MCF 10A (cell line): ENCODE measurements around the gene PRM1. TPM values are rescaled to one million over a fixed set of nuclear protein-coding genes. Genes with fewer than 3 reads are reported as not detected.

ENCODE experiments used
- BruUV-seq: library from RNA; stranded (reverse); fragments of 400-500 nt; replicated peaks from 2 replicates; lab custom pipeline; 2021; lab: Mats Ljungman, UMichigan
- CTCF ChIA-PET: fragments of 300-600 bp; sonication (Branson Sonifier 250); formaldehyde crosslinking; extraction: SDS; loops from one replicate; lab custom pipeline; 2021; ENCODE audit warnings: antibody characterized with exemption, inconsistent platforms; lab: Yijun Ruan, JAX
- POLR2A ChIA-PET: fragments of 300-600, 350-650 bp; sonication (Branson Sonifier 250); formaldehyde crosslinking; extraction: SDS; loops from one replicate; lab custom pipeline; 2020; ENCODE audit warnings: antibody characterized with exemption, inconsistent platforms; lab: Yijun Ruan, JAX
- DNase-seq: peaks from one replicate; pipeline ENCODE4 v3.0.0-alpha.2; 2018; ENCODE audit not compliant: unreplicated experiment
- H3K27ac Mint-ChIP-seq: one replicate; pipeline ENCODE4 v1.8.0; 2022; ENCODE audit warnings: mild to moderate bottlenecking, low read depth, mixed read lengths; ENCODE audit not compliant: unreplicated experiment
- H3K27me3 Mint-ChIP-seq: one replicate; pipeline ENCODE4 v1.8.0; 2022; ENCODE audit warnings: mixed read lengths; ENCODE audit not compliant: insufficient read depth, unreplicated experiment
- H3K36me3 Mint-ChIP-seq: one replicate; pipeline ENCODE4 v1.8.0; 2022; ENCODE audit warnings: mild to moderate bottlenecking, moderate library complexity, mixed read lengths; ENCODE audit not compliant: insufficient read depth, unreplicated experiment
- H3K4me1 Mint-ChIP-seq: one replicate; pipeline ENCODE4 v1.8.0; 2022; ENCODE audit warnings: mixed read lengths; ENCODE audit not compliant: insufficient read depth, unreplicated experiment
- H3K4me3 Mint-ChIP-seq: one replicate; pipeline ENCODE4 v1.8.0; 2022; ENCODE audit warnings: mild to moderate bottlenecking, moderate library complexity, mixed read lengths; ENCODE audit not compliant: unreplicated experiment
- H3K9me3 Mint-ChIP-seq: one replicate; pipeline ENCODE4 v1.8.0; 2022; ENCODE audit warnings: mixed read lengths; ENCODE audit not compliant: unreplicated experiment
- CTCF ChIP-seq: fragments of 200-600 bp; IDR thresholded peaks from one replicate; pipeline ENCODE4 v1.8.0; 2022; ENCODE audit warnings: antibody characterized with exemption, mild to moderate bottlenecking; ENCODE audit not compliant: unreplicated experiment
- intact Hi-C: fragments of 100-400 bp; cut with micrococcal nuclease; formaldehyde crosslinking; loops from 2 replicates; pipeline ENCODE4 v1.14.1; 2022
- total RNA-seq: library from RNA; stranded (reverse); gene quantifications from 2 replicates; pipeline ENCODE4 v1.2.3, GENCODE V29; 2022

Gene PRM1
- total RNA-seq, 1 experiment from 2014 or later = not detected

GRCh38 chr16:11273721-11274324 is 7.3 kb downstream of the PRM1 start:
- POLR2A ChIA-PET = no interaction called here
- Mint-ChIP-seq H3K4me1 (peaks cover 6% of the 10 kb centered on the region), H3K36me3 (no peaks in the 10 kb centered on the region), H3K27me3 (peaks cover 20% of the 10 kb centered on the region), H3K9me3 (no peaks in the 10 kb centered on the region), H3K27ac (no peak overlapping the region), H3K4me3 (no peak overlapping the region)
- TF ChIP-seq CTCF = no peak
- DNase-seq = no peak
- CTCF ChIA-PET = interaction anchor here (0.9 to 2.8 kb wide), 2 partner anchors 97 to 310 kb away, joined by 3 to 9 read pairs; no protein-coding TSS in a partner anchor
- intact Hi-C loops = no loop called here
- no TSS peak for BruUV-seq

- no peak within 1 kb of the TSS for H3K4me3 Mint-ChIP-seq
- H3K36me3 Mint-ChIP-seq = no peaks in the 10 kb centered on the region
- no peak for DNase-seq
- TF ChIP-seq CTCF = no peak
- ChIA-PET POLR2A (no interaction called here), CTCF (interaction anchor here (2.8 kb wide), 1 partner anchor 309 kb away, joined by 9 read pairs; no protein-coding TSS in a partner anchor)
- intact Hi-C loops = no loop called here
- no peaks in the 10 kb centered on the region for H3K9me3 Mint-ChIP-seq
- peaks cover 27% of the 10 kb centered on the region for H3K27me3 Mint-ChIP-seq
- BruUV-seq = no TSS peak
- H3K27ac Mint-ChIP-seq = no peak within 1 kb of the TSS
- H3K4me1 Mint-ChIP-seq = peaks cover 6% of the 10 kb centered on the region
These were observed 8.0 kb downstream of the PRM1 start, which contains the start of gene PRM3 for GRCh38 chr16:11272921-11273720. Gene PRM3, minus strand, starts transcription at chr16:11273629. Its CDS starts 34 bp downstream, at chr16:11273595.

GRCh38 chr16:11272484-11272883 is 8.6 kb downstream of the PRM1 start:
- Mint-ChIP-seq H3K4me1 (peaks cover 6% of the 10 kb centered on the region), H3K9me3 (no peaks in the 10 kb centered on the region), H3K4me3 (no peak overlapping the region), H3K36me3 (no peaks in the 10 kb centered on the region), H3K27ac (no peak overlapping the region), H3K27me3 (peaks cover 33% of the 10 kb centered on the region)
- DNase-seq = no peak
- POLR2A ChIA-PET = no interaction called here
- no peak for TF ChIP-seq CTCF
- BruUV-seq = no TSS peak
- intact Hi-C loops = no loop called here
- CTCF ChIA-PET = interaction anchor here (0.6 to 2.8 kb wide), 5 partner anchors 16 to 308 kb away, joined by 3 to 9 read pairs (median 5); partner anchors contain the start of gene SOCS1

- DNase-seq = no peak
- BruUV-seq = no TSS peak
- TF ChIP-seq CTCF = no peak
- no peak overlapping the region for H3K27ac Mint-ChIP-seq
- intact Hi-C loops = no loop called here
- no peaks in the 10 kb centered on the region for H3K36me3 Mint-ChIP-seq
- no peak overlapping the region for H3K4me3 Mint-ChIP-seq
- H3K27me3 Mint-ChIP-seq = peaks cover 33% of the 10 kb centered on the region
- H3K4me1 Mint-ChIP-seq = peaks cover under 1% of the 10 kb centered on the region
- POLR2A ChIA-PET = no interaction called here
- no peaks in the 10 kb centered on the region for H3K9me3 Mint-ChIP-seq
- CTCF ChIA-PET = interaction anchor here (0.6 to 2.8 kb wide), 8 partner anchors 15 to 357 kb away, joined by 3 to 9 read pairs (median 5); partner anchors contain the start of gene SOCS1
These were observed 9.5 kb downstream of the PRM1 start for GRCh38 chr16:11271610-11272009.
